ENCODE data around the gene CFAP97D2. TPM values are rescaled to one million over a fixed set of nuclear protein-coding genes. Genes with fewer than 3 reads are reported as not detected.
A peak's percentile ranks its signal among the peaks of the same experiment; 100 is the strongest.
"Not testable (repeated sequence)": the region's sequence is repeated elsewhere in the genome, so short reads cannot be mapped to it uniquely, and the experiment has no call there.

Gene CFAP97D2
- total RNA-seq, result not detected in 2 replicates

DNA sequence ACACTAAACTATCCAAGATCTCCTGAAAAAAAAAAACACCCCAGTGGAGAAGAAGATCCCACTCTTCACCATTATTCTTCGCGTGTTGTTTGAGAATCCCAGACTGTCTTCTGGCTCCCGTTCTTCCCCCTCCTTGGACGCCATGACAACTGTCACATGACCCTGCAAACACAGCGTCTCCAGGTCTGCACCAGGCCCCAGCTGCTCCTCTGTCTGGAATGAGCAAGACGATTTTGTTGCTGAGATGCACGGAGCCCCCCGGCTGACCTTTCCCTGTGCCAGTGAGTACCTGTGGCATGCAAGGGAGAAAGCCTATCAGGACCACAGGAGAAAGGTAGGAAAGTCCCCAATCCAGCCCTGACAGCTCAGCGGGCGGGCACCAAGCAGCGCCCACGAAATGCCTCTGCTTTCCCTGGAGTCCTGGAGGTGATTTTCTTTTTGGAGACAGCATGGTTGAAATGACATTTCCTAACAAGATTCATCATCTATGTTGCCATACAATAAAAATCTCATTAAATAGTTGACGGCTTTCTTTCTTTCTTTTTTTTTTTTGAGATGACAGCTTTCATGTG is at the start of gene CFAP97D2:
TSS of gene CFAP97D2 (plus strand) at position 171 of the 572 bp plus-strand sequence. CDS start at position 245, 74 bp downstream.
- no peak for DNase-seq

DNA sequence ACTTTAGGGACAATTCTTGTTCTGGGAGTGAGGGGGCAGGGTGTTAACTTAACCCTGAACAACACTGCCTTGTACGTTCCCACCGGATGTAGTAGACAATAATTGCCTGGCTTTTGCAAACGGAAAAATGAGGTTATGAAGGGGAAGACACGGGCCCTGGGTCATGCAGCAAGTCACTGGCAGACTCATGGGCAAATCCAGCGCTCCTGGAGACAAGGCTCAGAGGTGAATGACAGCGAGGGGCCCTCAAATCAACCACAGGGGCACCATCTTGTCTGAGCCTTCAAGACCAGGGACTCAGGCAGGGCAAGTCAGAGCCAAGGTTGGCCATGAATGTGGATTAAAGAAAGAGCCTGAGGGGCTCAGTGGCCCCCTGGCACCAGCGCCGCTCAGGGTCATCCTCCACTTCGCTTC is 49.4 kb upstream of the CFAP97D2 start:
- peak; percentile 64 for DNase-seq

DNA sequence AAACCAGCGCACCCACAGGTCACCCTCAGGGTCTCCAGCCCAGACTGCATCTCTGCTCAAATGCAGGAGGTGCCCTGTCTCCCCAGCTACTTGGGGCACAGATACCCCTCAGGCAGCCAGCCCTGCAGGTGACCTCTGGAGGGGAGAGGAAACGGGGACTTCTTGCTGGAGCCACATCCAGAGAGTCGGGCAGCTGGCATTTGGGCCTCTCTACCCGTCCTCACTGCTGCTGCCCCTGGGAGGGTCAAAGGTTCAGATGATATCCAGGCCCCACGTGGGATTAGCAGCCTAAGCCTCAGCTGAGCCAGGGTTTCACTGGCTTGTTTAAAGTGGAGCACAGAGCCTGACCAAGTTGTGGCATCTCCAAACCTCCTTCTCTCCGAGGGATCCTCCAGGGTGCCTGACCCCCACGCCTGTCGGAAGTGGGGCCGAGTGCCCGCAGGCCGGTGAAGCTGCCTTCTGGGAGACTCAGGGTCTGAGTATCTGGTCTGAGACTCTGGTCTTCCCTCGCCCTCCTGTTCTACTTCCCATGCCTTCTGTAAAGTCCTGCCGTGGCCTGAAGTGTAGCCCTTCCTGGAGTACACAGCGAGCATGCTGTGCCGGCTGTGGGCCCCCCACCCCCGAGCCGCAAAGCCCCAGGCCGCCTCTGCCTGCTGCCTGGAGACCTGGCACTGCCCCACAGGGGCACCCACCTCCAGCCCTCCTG is 48.8 kb upstream of the CFAP97D2 start:
- DNase-seq, result no peak

DNA sequence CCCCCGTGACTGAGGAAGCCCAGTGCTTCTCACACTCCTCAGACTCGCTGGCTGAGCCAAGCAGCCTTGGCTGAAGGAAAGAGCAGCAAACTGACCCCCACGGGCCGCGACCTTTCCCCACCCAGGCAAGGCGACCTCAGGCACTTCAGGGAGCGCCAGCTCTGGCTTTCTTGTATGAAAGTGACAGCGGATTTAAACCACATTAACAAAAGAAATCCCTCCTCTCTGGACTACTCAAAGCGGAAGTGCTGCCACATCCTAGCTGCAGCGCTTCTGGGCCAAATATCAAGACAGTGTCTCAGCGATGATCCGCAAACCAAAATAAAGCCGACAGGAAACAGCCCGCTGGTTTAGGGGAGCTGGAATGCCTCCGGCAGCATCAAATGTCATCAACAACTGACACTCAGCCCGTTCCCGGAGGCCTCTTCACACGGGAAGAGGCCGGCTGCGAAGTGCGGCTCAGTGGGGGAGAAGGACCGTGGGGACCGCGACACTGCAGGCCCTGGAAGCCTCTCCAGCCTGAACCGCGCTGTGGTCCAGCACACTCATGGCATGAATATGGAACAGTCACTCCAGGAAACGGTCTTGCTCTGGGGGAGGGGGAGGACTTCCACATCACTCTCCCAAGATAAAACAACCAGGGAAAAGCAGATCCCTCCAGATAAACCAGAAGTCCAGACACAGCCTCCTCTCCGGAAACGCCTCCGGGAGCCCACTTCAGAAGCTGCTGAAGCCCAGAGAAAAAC is 48.0 kb upstream of the CFAP97D2 start:
- DNase-seq, result peak; percentile 75

DNA sequence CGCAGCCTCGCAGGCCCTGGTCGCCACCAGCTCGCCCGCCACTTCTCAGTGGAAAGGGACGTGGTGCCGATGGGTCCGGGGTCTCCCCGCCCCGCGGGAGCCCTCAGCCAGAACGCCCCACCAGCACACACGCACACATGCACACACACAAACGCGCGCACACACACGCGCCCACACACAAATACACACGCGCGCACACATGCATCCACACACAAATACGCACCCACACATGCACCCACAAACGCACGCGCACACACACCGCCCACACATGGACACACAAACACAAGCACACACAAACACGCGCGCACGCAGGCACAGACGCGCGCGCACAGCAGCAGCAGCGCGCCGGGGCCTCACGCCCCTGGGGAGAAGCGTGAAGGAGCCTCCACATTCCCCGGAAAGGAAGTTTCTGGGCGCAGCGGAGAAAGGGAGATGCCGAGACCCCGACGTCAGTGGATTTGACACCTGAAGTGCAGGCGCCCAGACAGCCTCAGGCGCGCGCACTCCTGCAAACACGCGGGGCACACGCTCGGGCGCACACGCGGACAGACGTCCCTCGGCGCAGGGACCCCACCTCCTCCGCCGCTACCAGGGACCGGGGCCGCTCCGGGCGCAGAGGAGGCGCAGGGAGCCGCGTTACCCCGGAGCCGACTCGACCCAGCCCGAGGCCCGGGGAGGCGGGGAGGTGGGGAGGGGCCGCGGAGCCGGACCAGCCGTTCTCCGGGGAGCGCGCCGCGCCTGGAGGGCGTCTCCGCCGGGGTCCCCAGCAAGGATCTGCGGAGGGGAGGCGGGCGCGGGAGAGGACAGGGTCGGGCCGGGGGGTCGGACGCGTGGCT is 47.3 kb upstream of the CFAP97D2 start:
- peak; percentile 47 for DNase-seq

DNA sequence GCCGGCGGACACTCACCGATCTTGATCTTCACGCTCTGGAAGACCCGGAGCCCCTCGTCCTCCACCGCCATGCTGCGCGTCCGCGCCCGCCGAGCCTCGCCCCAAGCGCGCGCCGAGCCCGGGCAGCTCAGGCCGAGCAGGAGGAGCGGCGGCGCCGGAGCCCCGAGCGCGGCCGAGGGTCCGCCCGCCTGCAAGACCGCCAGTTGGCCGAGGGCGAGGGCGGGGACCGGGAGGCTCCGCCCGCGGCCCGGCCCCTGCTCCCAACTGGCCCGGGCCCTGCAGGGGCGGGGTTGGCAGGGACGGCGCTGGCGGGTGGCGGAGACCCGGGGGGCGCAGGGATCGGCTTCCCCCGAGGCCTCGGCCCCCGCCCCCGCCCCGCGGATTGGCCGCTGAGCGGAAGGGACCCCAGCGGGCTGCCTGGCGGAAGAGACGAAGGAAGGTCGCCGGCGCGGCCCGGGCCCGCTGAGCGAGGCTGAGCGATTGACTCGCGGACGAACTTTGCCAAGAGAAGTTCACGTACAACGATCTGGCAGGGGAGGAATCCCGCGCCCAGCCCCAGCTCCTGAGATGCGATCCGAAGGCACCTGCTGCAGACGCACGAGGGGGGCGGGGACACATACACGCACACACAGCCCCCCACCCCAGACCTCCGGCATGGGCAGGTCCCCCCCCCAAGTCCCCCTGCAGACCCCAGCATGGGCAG is 46.5 kb upstream of the CFAP97D2 start, which contains the start of gene RASA3:
TSS of gene RASA3 (minus strand) at position 205 of the 703 bp plus-strand sequence. CDS start at position 71, 134 bp downstream.
- peak; percentile 89 for DNase-seq

DNA sequence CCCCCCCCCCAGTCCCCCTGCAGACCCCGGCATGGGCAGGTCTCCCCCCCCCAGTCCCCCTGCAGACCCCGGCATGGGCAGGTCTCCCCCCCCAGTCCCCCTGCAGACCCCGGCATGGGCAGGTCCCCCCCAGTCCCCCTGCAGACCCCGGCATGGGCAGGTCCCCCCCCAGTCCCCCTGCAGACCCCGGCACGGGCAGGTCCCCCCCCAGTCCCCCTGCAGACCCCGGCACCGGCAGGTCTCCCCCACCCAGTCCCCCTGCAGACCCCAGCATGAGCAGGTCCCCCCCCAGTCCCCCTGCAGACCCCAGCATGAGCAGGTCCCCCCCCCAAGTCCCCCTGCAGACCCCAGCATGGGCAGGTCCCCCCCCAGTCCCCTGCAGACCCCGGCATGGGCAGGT is 45.9 kb upstream of the CFAP97D2 start:
- DNase-seq, result not testable (repeated sequence)

DNA sequence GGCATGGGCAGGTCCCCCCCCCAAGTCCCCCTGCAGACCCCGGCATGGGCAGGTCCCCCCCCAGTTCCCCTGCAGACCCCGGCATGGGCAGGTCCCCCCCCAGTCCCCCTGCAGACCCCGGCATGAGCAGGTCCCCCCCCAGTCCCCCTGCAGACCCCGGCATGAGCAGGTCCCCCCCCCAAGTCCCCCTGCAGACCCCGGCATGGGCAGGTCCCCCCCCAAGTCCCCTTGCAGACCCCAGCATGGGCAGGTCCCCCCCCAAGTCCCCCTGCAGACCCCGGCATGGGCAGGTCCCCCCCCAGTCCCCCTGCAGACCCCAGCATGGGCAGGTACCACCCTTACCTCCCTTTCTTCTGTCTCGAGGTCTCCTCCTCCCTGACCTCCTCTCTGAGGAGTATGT is 45.5 kb upstream of the CFAP97D2 start:
- DNase-seq, result not testable (repeated sequence)

DNA sequence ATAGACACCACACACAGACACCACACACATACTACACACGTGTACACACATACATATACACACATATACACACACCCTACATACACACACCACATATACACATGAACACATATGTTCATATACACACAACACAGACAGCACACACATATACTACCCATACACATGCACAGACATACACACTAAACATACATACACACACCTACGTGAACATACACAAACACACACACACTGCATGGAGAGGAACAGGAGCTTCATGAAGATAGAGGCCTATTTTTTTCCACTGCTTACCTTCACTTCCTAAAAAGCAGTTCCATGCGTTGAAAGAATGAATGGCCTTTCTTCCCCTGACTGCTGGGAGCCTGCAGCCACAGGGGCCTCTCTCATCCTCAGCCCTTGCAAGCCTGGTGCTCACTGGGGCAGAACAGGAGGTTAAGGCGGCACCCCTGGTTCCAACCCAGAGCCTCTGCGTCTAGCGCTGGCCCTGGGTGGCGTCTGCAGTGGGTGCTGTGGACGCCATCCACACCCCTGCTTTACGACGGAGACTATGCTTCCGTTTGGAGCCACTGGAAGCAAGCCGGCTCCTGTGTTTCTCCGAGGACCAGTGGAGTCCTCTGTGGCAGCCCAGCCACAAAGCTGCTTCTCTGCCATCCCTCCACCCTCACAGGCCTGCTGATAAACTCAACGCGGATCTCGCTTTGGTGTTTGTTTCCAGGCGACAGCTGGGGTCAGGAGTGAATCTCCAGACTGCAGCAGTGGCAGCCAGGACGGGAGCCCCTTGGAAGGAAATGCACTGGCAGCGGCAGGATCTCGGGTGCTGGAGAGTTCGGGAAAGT is 44.7 kb upstream of the CFAP97D2 start:
- DNase-seq, result no peak

DNA sequence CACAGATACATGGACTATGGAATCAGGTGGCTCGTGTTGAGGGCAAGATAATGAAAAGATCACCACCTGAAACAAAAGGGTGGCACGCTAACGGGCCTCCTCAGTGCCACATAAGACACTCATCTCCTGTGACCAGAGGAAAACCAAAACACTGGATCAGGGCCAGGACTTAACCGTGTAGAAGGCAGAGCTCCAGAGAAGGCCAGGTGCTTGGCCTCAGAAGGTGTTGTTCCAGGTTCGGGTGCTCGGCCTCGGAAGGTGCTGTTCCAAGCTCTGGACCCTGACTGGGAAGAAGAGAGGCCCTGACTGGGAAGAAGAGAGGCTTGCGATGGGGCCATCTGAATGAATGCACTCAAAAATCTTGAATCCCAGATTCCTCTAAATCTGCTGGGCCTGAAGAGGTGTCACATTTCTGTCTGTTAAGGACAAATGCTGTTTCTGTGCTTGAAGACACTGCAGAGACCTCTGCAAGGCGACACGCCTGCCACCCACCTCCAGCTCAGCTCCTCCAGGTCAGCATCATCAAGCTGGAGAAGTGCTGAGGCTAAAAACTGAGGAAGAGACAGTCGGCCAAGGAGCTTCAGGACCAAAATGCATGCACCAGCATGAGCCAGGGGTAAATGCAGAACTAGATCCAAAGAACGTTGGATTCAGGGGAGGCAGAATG is 44.0 kb upstream of the CFAP97D2 start:
- DNase-seq, result no peak

DNA sequence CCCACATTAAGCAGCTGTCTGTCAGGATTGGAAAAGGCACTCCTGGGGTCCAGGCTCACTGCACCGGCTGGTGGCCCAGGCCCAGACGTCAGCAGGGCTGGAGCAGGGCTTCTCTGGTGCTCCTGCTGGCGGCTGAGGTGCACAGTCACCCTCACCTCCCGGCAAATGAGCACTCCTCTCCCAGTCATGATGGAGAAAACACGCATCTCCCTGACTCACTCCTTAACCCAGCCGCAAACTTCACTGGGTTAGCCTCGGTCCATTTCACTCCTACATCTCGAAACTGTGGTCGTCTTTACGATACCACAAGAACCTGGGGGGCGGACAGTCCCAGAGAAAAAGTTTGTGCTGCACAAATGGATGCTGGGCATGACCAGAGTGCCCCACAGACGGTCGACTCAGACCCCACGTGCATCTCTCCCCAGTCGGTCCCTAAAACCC is 43.3 kb upstream of the CFAP97D2 start:
- no peak for DNase-seq

DNA sequence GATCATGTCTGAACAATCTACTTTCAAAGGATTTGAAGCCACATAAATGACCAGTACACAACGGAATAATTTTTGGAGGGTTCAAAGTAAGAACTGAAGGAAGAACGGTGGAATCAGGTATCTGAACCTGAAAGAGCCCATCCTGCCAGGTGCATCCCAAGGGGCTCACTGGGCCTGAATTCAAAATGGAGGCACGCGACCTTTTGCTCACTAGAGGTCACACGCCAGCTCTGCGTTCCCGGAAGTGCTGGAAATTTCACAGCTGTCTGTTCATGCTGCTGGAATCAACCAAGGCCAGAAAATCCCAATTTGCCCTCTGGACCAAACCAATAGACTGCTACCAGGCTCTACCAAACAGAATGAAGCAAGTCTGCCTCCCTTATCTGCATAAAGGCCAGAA is 42.5 kb upstream of the CFAP97D2 start:
- DNase-seq, result no peak

DNA sequence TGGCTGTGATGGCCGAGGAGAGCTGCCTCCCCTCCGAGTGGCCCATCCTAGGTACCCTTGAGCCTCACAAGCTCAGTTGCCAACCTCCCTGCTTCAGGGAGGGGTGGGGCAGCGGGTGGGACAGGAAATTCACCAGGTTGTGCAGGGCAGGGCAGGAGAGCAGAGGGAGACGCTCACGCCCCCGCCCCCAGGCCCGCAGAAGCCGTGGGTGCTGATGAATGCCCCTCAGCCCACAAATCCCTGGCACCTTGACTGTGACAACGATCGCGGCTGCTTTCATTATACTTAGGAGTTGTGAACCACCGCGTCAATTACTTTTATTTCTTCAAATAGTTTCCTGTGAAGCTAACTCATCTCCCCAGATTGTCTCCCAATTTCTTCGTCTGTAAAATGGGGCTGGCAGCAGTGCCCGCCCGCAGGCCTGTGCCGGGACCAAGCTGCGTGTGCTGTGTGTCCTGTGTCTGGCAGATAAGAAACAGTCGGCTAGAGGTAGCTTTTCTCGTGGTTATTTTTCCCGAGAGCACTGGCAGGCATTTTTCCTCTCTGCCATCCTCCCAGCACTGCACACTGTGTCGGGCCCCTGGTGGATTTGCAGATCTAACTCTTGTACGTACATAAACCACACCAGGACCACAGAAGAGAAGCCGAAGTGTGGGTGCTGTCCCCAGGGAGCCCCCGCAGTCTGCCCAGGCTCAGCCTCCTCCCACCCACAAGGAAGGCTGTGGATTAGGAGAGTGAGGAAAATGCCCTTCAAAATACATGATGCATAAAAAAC is 38.7 kb upstream of the CFAP97D2 start:
- DNase-seq, result no peak

DNA sequence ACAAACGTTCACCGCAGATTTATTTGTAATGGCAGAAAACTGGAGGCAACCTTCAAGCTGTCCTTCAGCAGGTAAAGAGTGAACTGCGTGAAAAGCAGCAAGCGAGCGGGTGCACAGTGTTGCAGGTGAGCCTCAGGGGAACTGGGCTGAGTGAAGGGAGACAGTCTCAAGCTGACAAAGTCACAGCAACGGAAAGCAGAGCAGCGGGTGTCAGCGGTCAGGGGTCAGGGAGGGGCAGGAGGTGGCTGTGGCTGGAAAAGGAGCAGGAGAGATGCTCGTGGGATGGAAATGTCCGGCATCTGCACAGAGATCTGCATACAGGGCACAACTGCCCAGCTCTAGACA is 38.2 kb upstream of the CFAP97D2 start:
- DNase-seq, result no peak

DNA sequence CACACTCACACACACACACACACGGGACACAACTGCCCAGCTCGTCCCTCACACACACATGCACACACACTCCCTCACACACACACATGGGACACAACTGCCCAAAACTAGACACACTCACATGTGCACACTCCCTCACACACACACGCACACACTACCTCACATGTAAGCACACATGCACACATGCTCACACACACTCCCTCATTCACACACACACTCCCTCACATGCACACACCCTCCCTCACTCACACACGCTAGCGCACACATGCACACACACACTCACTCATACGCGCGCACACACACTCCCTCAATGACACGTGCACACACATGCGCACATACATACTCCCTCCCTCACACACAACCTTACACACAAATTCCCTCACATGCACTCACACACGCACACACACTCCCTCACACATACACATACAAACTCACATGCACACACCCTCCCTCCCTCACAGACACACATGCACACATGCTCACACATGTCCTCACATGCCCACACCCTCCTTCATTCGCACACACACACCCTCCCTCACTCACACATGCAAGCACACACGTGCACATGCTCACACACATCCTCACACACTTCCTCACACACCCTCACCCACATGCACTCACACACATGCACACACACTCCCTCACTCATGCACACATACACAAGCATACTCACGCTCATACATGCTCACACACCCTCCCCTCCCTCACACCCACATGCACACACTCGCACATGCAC is 37.6 kb upstream of the CFAP97D2 start:
- DNase-seq, result no peak

DNA sequence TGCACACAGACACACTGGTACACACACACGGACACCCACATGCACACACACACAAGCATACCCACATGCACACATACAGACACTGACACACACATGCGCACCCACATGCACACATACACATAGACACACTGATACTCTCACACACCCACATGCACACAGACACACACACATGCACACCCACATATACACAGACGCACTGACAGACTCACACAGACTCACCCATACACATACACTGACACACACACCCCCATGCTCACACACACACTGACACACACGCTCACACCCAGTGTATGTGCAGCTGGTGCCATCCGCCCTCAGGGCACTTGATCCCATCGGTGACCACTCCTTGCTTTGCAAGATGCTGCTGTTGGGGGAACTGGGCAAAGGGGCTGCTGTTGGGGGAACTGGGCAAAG is 36.9 kb upstream of the CFAP97D2 start:
- no peak for DNase-seq

DNA sequence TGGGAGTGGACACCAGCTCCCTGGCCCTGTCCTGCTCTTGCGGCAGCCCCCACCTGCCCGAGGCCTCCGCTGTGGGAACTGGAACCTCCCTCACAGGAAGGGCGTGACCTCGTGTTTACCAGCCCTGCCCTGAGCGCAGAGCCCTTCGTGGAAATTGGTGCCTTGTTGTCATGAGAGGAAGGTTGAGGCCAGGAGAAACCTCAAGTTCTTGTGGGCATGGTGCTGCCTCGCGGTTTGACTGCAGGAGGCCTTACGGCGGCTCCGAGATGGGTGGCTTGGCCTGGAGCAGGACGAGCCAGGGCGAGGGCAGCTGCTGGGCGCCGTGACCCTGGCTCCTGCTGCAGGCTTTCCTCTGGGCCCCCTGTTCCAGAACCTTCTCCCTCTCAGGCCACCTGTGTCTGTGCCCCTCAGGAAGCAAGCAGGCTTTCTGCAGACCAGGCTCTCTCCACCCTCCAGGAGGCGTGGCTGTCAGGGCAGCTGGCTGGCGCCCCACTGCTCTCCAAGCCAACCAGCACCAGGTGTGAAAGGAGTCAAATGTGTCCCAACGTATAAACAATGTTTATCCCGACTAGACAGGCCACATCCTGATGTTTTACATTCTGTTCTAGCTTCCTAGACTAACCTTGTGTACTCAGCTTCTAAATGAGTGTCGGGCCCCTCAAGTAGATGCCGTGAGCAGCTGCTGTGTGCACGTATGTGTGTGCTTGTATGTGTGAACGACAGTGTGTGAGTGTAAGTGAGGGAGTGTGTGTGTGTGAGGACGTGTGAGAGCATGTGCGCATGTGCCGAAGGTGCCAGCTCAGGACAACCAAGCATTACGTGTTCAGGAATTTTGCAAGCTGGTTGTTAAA is 36.2 kb upstream of the CFAP97D2 start:
- no peak for DNase-seq
